K562 (cell line): ENCODE data around the gene MEFV. TPM values are rescaled to one million over a fixed set of nuclear protein-coding genes. Genes with fewer than 3 reads are reported as not detected.

ENCODE experiments used
- ARID3B ChIP-seq: fragments of 250-450 bp; sonication (Bioruptor Pico); IDR thresholded peaks from 2 replicates; pipeline ENCODE4 v1.4.0; 2020; ENCODE audit warnings: borderline replicate concordance
- BRCA1 ChIP-seq, 2 experiments: fragments of 450-650 bp in 1 of 2; sonication (generic) in 1 of 2; formaldehyde crosslinking in 1 of 2; IDR thresholded peaks; 2 replicates each; pipeline versions ENCODE4 v1.5.0 to v1.6.1; 2017 to 2020; ENCODE audit warnings: mild to moderate bottlenecking in 1 of 2, missing genetic modification reagents in 1 of 2
- ELF1 ChIP-seq: fragments of 200-800 bp; sonication (Bioruptor generic); IDR thresholded peaks from 2 replicates; pipeline ENCODE4 v1.6.1; 2016; ENCODE audit warnings: missing genetic modification characterization, missing compliant biosample characterization
- FOXK2 ChIP-seq, 2 experiments: fragments of 450-650 bp; IDR thresholded peaks in 1 of 2; conservative IDR thresholded peaks in 1 of 2; 2 replicates each; pipeline ENCODE4 v1.6.1; 2016; ENCODE audit warnings: low read depth in 2 of 2, mild to moderate bottlenecking in 1 of 2
- HIVEP1 ChIP-seq: fragments of 250-450 bp; sonication (Bioruptor Pico); IDR thresholded peaks from 2 replicates; pipeline ENCODE4 v1.4.0; 2020; ENCODE audit warnings: mild to moderate bottlenecking
- MAX ChIP-seq: sonication (generic); formaldehyde crosslinking; IDR thresholded peaks from 2 replicates; pipeline ENCODE4 v1.9.0; 2022; ENCODE audit warnings: mild to moderate bottlenecking, missing genetic modification reagents
- MGA ChIP-seq: fragments of 450-650 bp; IDR thresholded peaks from 2 replicates; pipeline ENCODE4 v1.6.1; 2016; ENCODE audit warnings: mild to moderate bottlenecking, moderate library complexity
- NR3C1 ChIP-seq: sonication (generic); formaldehyde crosslinking; IDR thresholded peaks from 2 replicates; pipeline ENCODE4 v1.8.1; 2022; ENCODE audit warnings: missing genetic modification reagents
- STAG1 ChIP-seq: sonication (generic); formaldehyde crosslinking; IDR thresholded peaks from 2 replicates; pipeline ENCODE4 v1.5.0; 2020; ENCODE audit warnings: missing genetic modification reagents, borderline replicate concordance
- USF1 ChIP-seq: sonication (generic); formaldehyde crosslinking; IDR thresholded peaks from 2 replicates; pipeline ENCODE4 v1.9.0; 2022; ENCODE audit warnings: mild to moderate bottlenecking, missing genetic modification reagents
- ZNF280B ChIP-seq: fragments of 250-450 bp; sonication (Bioruptor Pico); IDR thresholded peaks from 2 replicates; pipeline ENCODE4 v1.5.1; 2021; ENCODE audit warnings: mild to moderate bottlenecking
- ZNF696 ChIP-seq: fragments of 250-450 bp; sonication (Bioruptor Pico); conservative IDR thresholded peaks from 2 replicates; pipeline ENCODE4 v1.4.0; 2020; ENCODE audit warnings: mild to moderate bottlenecking, moderate library complexity
- ZSCAN29 ChIP-seq: fragments of 450-650 bp; IDR thresholded peaks from 2 replicates; pipeline ENCODE4 v1.6.1; 2017
- polyA plus RNA-seq, 8 experiments: library from polyadenylated mRNA; depleted of rRNA in 4 of 8; stranded (reverse) in 5 of 8; unstranded in 3 of 8; fragments of >200 nt; fragmentation: Nextera tagmentation in 2 of 8; fragmentation: Illumina TruSeq in 1 of 8; extraction: Ambion mirVana in 2 of 8; extraction: Trizol in 1 of 8; gene quantifications; 2 replicates each; pipeline versions ENCODE4 v1.2.1 to v1.2.3, GENCODE V29; 2011 to 2014; ENCODE audit warnings: inconsistent platforms in 1 of 8, missing spikeins in 1 of 8
- total RNA-seq, 7 experiments: library from RNA; depleted of rRNA in 6 of 7; stranded (reverse); fragments of >200 nt in 6 of 7; fragmentation: Illumina TruSeq in 2 of 7; extraction: Trizol in 2 of 7; gene quantifications; 2 replicates each; pipeline versions ENCODE4 v1.2.1 to v1.2.3, GENCODE V29; 2011 to 2021; ENCODE audit warnings: low replicate concordance in 1 of 7

Gene MEFV
- total and polyA plus RNA-seq, 9 of the 15 experiments (the other 6 are each of a cell fraction or from before 2014, with no cell fraction given), result 0.14 TPM; not detected in 8

- TF ChIP-seq MGA (no peak), ZNF280B (no peak), ARID3B (CRISPR knock-in tag) (no peak), ELF1 (tag) (no peak), ZNF696 (CRISPR knock-in tag) (no peak), STAG1 (CRISPR knock-in tag) (no peak), ZSCAN29 (no peak), USF1 (CRISPR knock-in tag) (no peak), MAX (CRISPR knock-in tag) (no peak), BRCA1 (IDR thresholded peaks at IDR 0.05) (no peak), BRCA1 (CRISPR knock-in tag; IDR thresholded peaks at IDR 0.05) (no peak), FOXK2 (conservative IDR thresholded peaks at IDR 0.05 in 1 of 2, IDR thresholded peaks at IDR 0.05 in 1 of 2; ENCODE audit: low read depth in 2 of 2) (no peak), NR3C1 (CRISPR knock-in tag) (no peak), HIVEP1 (CRISPR knock-in tag) (no peak)
Observed at GRCh38 chr16:3241761-3242160, 14.7 kb downstream of the MEFV start (continued).
